LoVo (cell line): ENCODE results near the gene ZNF195.
A peak's percentile ranks its signal among the peaks of the same experiment; 100 is the strongest.
"Not testable (repeated sequence)": the region's sequence is repeated elsewhere in the genome, so short reads cannot be mapped to it uniquely, and the experiment has no call there.

ENCODE experiments used
- DNase-seq: peaks from one replicate; pipeline ENCODE4 v3.0.0-alpha.2; 2016; ENCODE audit warnings: low spot score

The ZNF195 gene

DNA sequence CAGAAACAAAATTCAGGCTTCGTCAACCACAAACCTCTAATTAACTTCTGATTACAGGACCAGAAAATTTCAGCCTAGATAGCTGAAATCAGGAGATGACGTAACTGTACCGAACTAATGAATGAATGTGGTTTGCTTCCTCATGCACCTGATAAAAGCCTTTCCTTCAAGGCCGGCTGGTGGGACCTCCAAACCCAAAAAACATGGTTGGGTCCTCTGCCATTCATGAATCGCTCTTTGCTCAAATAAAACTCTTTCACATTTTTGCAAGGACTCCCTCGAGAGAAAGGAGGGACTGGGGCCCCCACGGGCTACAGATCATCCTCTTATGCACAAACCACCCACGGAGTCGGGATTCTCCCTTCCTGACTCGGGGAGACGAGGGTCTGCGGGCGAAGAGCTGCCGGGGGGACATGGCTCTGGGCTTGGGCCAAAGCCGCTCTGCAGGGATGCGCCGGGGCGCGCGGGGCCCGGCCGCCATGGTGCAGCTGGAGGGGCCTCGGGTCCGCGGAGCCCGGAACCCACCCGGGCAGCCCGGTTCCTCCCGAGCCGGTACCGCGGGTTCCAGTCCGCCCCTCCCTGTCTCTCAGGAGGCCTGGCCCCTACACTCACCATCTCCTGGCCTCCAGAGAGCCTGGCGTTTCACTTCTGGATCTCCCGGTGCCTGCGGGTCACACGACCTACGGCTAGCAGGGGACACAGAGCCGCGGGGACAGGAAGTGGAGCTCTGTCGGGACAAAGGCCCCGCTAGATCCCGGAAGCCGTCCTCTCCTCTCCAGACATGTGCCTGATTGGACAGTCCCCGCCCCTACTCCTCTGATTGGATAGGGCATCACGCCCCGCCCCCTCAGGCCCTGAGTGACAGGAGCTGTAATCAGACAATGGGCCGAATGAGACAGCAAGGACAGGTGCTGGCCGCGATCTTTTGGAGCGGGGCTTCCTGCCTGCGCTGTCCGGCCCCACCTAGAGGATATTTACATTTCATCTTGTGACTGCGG is at the start of gene ZNF195:
ZNF195 (minus strand) TSS at position 721 of the 998 bp plus-strand sequence; CDS start at position 615, 106 bp downstream.
- DNase-seq: peak; percentile 97

DNA sequence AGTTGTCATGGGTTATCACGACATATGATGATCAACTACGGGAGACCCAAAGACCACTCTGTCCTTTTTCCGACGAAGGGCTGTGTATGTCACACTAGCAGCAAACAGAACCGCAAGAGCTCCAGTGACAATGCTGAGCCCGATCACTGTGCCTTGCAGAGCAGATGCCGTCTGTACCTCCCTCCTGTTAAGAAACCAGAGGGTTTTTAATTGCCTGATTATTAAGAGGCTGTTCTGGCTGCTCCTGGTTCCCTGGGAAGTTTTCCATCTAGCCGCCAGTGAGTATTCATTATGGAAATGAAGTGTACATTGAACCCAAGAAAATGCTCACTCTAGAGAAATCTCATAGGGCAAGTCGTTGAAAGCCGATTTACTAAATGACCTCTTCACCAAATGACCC is 49.1 kb upstream of the ZNF195 start:
- DNase-seq: not testable (repeated sequence)

GRCh38 chr11:3426541-3426940 is 47.6 kb upstream of the ZNF195 start:
- not testable (repeated sequence) for DNase-seq

DNA sequence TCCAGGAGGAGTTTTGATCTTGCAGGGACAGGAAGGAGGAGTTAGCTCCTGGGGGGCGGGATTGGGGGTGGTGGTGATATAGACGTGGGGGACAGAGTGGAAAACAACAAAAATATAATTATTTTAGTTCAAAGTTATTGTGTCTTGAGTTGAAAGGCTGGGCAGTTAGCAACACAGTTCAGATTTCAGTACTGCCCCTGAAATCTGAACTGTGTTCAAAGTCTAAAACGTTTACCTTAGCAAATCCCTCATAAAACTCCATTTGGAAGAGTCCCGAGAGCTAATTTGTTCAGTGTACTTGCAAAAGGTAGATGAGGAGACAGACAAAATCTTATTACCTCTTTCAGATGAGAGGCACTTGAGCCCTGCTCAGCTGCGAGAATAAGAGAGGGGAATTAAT is 45.0 kb upstream of the ZNF195 start:
- not testable (repeated sequence) for DNase-seq

DNA sequence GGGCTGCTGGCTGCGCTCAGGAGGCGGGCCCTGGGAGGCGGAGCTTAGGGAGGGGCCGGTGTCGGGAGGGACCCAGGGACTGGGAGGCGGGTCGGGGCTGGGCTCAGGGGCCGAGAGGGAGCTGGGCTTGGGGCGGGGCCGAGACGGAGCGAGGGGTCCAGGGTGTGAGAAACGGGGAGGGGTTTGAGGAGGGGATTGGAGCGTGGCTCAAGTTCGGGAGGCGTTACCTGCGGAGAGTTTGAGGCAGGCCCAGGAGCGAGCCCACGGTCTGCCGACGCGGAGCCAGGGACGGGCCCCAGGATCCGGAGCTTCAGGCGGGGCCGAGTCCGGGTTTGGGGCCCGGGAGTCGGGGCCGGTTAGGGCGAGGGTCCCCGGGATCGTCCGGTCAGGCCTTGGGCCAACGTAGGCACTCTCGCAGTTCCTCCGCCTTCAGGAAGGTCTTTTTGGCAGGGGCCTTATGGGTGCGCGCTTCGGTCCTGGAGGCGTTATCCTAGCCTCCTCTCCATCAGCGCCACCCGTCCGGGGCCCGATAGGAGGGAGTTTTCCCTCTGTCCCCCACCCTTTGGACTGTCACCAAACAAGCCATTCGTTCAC is 44.3 kb upstream of the ZNF195 start:
- not testable (repeated sequence) for DNase-seq

DNA sequence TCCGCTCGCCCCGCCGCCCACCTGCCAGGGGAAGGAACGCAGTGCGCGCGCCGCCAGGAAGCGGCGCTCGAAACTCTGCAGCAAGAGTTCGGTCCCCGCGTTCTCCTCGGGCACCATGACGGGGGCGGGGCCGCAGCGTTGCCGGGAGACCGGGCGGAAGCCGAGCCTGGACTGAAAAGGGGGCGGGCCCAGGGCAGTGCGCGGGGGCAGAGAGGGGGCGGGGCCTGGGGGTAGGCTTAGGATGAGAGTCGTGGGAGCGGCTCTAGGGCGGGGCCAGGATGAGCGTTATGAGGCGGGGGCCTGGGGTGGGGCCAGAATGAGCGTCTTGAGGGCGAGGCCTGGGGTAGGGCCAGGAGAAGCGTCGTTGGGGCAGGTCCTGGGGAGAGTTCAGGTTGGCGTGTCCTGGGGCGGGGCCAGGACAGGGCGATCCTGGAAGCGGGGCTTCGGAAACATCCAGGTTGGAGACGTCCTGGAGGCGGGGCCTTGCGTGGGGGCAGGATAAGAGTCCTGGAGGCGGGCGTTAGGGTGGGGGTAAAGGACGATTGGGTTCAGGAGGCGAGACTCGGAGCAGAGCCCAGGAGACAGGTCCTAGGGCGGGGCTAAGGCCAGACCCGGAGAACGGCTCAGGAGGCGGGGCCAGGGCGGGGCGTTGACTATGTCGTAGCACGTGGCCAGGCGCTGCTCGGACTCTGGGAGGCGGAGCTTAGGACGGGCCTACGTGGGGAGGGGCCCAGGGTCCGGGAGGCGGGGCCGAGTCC is 43.6 kb upstream of the ZNF195 start:
- peak; percentile 95 for DNase-seq

GRCh38 chr11:3421608-3422379 is 42.8 kb upstream of the ZNF195 start:
- DNase-seq: not testable (repeated sequence)

DNA sequence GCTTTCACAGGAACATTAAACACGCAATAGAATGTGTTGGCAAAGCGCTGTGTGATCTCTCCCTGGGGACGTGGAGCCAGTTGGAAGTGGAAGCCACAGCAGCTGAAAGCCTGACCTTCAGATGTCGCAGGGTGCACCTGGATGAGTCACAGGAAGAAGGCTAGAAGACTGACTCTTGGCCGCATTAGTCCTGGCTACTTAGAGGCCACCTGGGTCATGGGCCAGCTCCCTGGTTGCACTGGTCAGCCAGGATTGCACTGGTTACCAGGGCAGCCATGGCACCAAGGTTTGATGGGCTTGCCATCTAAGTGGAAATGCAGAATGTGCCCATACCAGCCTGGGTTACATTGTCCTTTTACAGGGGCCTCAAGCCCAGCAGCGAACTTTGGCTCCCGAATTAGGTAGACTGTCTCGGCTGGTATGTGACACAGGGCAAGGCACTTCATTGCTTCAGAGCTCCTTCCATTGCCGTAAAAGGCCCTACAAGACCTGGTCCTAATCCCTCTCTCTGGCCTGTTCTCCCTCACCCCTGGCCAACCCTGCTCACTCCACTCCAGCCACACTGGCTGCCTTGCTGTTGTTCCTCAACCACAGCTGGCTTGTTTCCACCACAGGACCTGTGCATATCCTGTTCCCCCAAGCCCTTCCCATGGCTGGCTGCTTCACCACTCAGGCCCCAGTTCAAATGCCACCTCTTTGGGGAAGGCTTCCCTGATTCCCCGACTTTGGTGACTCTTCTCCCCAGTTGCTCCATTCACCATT is 41.5 kb upstream of the ZNF195 start:
- not testable (repeated sequence) for DNase-seq

GRCh38 chr11:3419496-3419895 is 40.5 kb upstream of the ZNF195 start:
- not testable (repeated sequence) for DNase-seq

DNA sequence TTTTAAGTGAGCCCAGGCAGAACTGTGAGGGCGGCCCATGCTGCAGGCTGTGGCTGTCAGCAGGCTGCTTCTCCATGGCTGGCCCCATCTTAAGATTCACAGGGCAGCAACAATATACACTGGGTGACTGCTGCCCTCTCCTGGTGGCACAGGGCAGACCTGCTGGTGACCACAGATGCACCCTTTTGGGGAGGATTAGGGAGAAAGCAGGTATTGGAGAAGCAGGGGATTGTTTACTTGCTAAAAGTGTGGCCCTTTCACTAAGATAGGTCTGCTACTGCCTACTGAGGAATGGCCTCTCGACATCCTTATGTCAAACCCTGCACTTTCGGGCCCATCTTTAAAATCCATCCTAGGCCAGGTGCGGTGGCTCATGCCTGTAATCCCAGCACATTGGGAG is 38.1 kb upstream of the ZNF195 start:
- DNase-seq: peak; percentile 26

- DNase-seq: not testable (repeated sequence)
These were observed 36.4 kb upstream of the ZNF195 start for GRCh38 chr11:3415301-3415700.

DNA sequence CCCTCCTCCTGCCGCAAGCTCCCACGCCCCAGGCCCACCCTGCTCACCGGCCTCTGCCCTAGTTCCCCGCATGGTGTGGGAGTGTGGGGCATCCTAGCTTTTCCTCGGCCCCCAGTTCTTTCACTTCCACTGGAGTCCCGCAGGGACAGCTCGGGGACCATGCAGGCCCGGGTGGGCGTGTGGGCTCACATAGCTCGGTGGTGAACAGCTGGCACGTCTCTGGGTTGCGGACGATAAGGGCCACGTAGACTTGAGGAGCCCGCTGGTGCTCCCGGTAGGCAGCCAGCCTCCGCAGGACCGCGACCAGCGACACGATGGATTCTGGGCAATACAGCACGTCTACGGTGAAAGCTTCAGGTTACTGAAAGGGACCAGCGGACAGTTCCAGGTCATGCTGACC is 34.7 kb upstream of the ZNF195 start:
- DNase-seq: not testable (repeated sequence)

DNA sequence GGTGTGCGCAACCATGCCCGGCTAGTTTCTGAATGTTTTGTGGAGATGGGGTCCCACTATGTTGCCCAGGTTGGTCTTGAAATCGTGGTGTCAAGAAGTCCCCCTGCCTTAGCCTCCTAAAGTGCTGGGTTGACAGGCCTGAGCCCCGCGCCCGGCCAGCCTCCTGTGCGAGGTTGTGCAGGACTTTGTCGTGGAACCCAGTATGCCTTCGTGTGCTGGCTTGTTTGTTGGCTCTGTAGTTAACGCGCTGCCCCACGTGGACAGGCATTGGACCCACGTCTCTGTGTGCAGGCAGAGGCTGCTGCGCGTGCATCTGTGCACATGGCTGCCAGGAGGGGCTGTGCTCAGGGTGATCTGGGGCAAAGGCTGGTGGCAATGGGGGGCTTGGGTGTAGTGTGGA is 33.9 kb upstream of the ZNF195 start:
- no peak for DNase-seq

DNA sequence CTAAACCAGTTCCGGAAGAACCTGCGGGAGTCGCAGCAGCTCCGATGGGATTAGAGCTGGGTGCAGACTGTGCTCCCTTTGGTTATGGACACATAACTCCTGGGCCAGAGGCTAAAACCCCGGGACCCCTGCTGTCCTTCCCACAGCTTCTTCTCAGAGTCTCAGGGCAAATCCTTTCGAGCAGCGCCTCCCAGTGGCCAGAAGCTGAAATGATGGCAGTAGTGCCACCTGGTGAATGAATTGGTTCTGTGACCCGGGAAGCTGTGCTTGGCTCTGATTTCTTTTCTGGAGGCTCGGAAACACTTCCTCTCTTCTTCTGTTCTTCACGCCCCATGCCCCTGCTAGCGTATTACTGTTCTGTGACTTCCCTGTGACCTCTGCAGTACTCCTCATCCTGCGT is 29.8 kb upstream of the ZNF195 start:
- peak; percentile 48 for DNase-seq

- not testable (repeated sequence) for DNase-seq
These were observed 29.2 kb upstream of the ZNF195 start for GRCh38 chr11:3408058-3408605.

- not testable (repeated sequence) for DNase-seq
These were observed 28.0 kb upstream of the ZNF195 start for GRCh38 chr11:3406937-3407336.

GRCh38 chr11:3406223-3406875 is 27.4 kb upstream of the ZNF195 start:
- DNase-seq: not testable (repeated sequence)

DNA sequence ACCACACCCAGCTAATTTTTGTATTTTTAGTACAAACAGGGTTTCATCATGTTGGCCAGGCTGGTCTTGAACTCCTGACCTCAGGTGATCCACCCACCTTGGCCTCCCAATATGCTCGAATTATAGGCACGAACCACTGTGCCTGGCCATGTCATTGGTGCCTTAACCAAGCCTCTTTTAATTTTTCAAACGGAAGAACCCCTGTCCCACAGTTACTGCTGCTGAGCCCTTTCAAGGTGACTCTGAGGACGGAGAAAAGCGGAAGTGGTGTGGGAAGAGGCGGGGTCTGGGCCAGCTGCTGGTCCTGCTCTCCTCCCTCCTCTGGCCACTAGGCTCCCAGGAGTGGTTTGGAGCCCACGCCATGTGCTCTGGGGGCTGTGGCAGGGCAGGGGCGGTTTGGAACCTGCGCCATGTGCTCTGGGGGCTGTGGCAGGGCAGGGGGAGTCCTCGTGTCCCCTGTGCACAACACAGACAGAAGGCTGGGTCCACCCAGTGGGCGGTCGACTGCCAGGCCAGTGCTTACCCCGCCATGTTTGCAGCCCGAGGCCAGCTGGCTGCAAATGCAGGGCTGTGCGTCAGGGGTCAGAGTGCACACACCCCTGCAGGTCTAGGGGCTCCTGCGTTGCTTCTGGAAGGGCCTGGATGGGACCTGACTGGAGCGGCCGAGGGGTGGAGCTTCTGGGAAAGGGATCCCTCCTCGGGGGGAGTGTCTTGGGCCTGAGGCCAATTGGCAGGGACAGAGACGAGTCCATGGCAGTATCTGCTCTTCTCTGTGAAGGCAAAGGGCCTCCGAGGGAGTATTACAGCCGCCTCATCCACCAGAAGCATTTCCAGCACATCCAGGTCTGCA is 25.4 kb upstream of the ZNF195 start:
- not testable (repeated sequence) for DNase-seq

DNA sequence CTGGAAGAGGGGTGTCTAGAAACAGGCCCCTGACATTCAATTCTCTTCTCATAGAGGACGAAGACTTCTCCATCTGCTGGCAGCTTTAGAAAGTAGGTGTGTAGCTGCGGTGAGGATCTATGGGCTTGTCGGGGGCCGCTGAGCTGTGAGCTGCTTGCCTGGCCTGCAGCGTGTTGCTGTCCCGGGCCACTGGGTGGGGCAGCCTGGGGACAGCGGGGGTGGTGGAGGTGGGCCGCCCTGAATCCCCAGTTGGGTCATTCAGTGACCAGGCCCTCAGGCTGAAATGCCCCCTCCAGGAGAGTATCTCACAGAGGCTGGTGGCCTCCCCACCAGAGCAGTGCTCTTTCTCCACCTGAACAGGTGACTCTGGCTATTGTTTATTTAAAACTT is 23.9 kb upstream of the ZNF195 start:
- not testable (repeated sequence) for DNase-seq
